ENCODE data around the gene GSTA3.

GSTA3 gene

DNA sequence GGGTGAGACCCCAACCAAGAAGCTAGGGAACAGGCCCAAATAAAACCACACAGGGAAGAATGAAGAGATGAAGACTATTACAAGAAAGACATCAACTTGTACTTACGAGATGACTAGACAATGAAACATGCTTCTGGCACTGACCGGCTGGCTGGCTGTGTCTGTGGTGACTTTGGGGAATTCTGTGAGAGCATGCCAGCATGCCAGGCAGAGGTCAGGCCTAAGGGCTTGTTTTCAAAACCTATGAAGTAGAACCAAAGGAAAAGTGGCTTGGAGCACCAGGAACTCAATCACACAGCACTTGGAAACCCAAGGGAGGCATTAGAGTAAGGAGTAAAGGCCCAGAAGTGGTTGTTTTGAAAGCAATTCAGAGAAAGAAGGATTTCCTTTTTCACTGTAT is 28.4 kb upstream of the GSTA3 start:
- TF ChIP-seq EZH2 (IDR thresholded peaks at IDR 0.05; ENCODE audit: borderline replicate concordance, low read depth, low read length, severe bottlenecking): no peak
- TF ChIP-seq, protein P1, sequence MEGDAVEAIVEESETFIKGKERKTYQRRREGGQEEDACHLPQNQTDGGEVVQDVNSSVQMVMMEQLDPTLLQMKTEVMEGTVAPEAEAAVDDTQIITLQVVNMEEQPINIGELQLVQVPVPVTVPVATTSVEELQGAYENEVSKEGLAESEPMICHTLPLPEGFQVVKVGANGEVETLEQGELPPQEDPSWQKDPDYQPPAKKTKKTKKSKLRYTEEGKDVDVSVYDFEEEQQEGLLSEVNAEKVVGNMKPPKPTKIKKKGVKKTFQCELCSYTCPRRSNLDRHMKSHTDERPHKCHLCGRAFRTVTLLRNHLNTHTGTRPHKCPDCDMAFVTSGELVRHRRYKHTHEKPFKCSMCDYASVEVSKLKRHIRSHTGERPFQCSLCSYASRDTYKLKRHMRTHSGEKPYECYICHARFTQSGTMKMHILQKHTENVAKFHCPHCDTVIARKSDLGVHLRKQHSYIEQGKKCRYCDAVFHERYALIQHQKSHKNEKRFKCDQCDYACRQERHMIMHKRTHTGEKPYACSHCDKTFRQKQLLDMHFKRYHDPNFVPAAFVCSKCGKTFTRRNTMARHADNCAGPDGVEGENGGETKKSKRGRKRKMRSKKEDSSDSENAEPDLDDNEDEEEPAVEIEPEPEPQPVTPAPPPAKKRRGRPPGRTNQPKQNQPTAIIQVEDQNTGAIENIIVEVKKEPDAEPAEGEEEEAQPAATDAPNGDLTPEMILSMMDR (IDR thresholded peaks at IDR 0.05; ENCODE audit: borderline replicate concordance, extremely low read depth, low read length, poor library complexity, severe bottlenecking): no peak
- no peaks in the 10 kb centered on the region for H4K20me1 ChIP-seq (ENCODE audit: insufficient read depth, low read length)
- H3K4me3 ChIP-seq (ENCODE audit: low read depth in 1 of 2, low read length in 2 of 2): no peak overlapping the region
- no peak overlapping the region for H3K27ac ChIP-seq (ENCODE audit: low read length)
- peaks cover 14% of the 10 kb centered on the region for H3K27me3 ChIP-seq (ENCODE audit: insufficient read depth, low read length, poor library complexity)
- no peak overlapping the region for H2AFZ ChIP-seq (ENCODE audit: low read depth, low read length)
- no peaks in the 10 kb centered on the region for H3K36me3 ChIP-seq (ENCODE audit: insufficient read depth, low read length)
- H3K4me2 ChIP-seq (ENCODE audit: insufficient read depth, low read length): no peak overlapping the region
- H3K79me2 ChIP-seq (ENCODE audit: insufficient read depth, low read length): no peaks in the 10 kb centered on the region
- ATAC-seq (ENCODE audit: insufficient read depth, low read depth) (no peak), DNase-seq (no peak)
- no peak overlapping the region for H3K9ac ChIP-seq (ENCODE audit: low read depth, low read length)
- H3K4me1 ChIP-seq (ENCODE audit: insufficient read depth, low read length): no peaks in the 10 kb centered on the region
- no peaks in the 10 kb centered on the region for H3K9me3 ChIP-seq (ENCODE audit: insufficient read depth, low read length, severe bottlenecking)

DNA sequence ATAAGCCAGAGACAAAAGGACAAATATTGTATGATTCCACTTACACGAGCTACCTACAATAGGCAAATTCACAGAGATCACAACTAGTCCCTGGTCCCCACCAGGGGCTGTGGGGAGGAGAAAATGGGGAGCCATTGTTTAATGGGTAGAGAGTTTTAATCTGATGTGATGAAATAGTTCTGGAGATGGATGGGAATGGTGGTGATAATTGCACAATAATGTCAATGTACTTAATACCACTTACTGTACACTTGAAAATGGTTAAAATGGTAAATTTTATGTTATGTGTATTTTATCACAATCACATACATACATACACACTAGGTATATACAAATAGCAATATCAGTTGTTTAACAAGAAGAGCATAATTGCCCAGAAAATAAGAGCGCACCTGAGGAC is 24.3 kb upstream of the GSTA3 start:
- Histone ChIP-seq H3K27ac (ENCODE audit: low read length) (no peak overlapping the region), H3K9ac (ENCODE audit: low read depth, low read length) (no peak overlapping the region), H3K79me2 (ENCODE audit: insufficient read depth, low read length) (no peaks in the 10 kb centered on the region), H4K20me1 (ENCODE audit: insufficient read depth, low read length) (no peaks in the 10 kb centered on the region), H3K36me3 (ENCODE audit: insufficient read depth, low read length) (no peaks in the 10 kb centered on the region), H3K9me3 (ENCODE audit: insufficient read depth, low read length, severe bottlenecking) (no peaks in the 10 kb centered on the region), H3K4me1 (ENCODE audit: insufficient read depth, low read length) (no peaks in the 10 kb centered on the region), H3K27me3 (ENCODE audit: insufficient read depth, low read length, poor library complexity) (peaks cover 13% of the 10 kb centered on the region), H3K4me3 (ENCODE audit: low read depth in 1 of 2, low read length in 2 of 2) (no peak overlapping the region), H3K4me2 (ENCODE audit: insufficient read depth, low read length) (no peak overlapping the region), H2AFZ (ENCODE audit: low read depth, low read length) (no peak overlapping the region)
- DNase-seq (no peak), ATAC-seq (ENCODE audit: insufficient read depth, low read depth) (no peak)
- TF ChIP-seq, protein P1 (IDR thresholded peaks at IDR 0.05; ENCODE audit: borderline replicate concordance, extremely low read depth, low read length, poor library complexity, severe bottlenecking): no peak
- TF ChIP-seq EZH2 (IDR thresholded peaks at IDR 0.05; ENCODE audit: borderline replicate concordance, low read depth, low read length, severe bottlenecking): no peak

DNA sequence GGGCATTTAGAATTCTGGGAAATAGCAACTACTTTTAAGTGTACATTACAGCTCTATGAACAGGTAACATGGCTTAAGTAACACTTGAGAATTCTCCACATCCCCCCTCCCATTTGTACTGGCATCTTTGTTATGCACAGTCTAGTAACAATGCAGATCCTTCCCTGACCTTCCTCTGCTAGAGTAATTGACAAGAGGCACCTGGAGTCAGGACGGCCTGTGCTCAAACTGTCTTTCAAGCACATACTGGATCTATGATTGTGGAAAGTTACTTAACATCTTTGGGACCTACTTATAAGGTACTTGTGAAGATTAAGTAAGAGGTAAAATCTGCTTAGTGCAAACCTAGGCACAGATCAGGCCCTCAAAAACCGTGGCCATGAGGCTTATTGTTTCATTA is 21.9 kb upstream of the GSTA3 start:
- Histone ChIP-seq H3K27ac (ENCODE audit: low read length) (no peak overlapping the region), H3K79me2 (ENCODE audit: insufficient read depth, low read length) (no peaks in the 10 kb centered on the region), H3K4me1 (ENCODE audit: insufficient read depth, low read length) (no peaks in the 10 kb centered on the region), H3K4me3 (ENCODE audit: low read depth in 1 of 2, low read length in 2 of 2) (no peak overlapping the region), H3K4me2 (ENCODE audit: insufficient read depth, low read length) (no peak overlapping the region), H3K36me3 (ENCODE audit: insufficient read depth, low read length) (no peaks in the 10 kb centered on the region), H3K9me3 (ENCODE audit: insufficient read depth, low read length, severe bottlenecking) (no peaks in the 10 kb centered on the region), H2AFZ (ENCODE audit: low read depth, low read length) (no peak overlapping the region), H3K27me3 (ENCODE audit: insufficient read depth, low read length, poor library complexity) (peaks cover 15% of the 10 kb centered on the region), H3K9ac (ENCODE audit: low read depth, low read length) (no peak overlapping the region), H4K20me1 (ENCODE audit: insufficient read depth, low read length) (no peaks in the 10 kb centered on the region)
- TF ChIP-seq EZH2 (IDR thresholded peaks at IDR 0.05; ENCODE audit: borderline replicate concordance, low read depth, low read length, severe bottlenecking): no peak
- TF ChIP-seq, protein P1 (IDR thresholded peaks at IDR 0.05; ENCODE audit: borderline replicate concordance, extremely low read depth, low read length, poor library complexity, severe bottlenecking): no peak
- no peak for DNase-seq
- ATAC-seq (ENCODE audit: insufficient read depth, low read depth): no peak
